ENCODE results near the gene TMEM187.

Gene TMEM187

DNA sequence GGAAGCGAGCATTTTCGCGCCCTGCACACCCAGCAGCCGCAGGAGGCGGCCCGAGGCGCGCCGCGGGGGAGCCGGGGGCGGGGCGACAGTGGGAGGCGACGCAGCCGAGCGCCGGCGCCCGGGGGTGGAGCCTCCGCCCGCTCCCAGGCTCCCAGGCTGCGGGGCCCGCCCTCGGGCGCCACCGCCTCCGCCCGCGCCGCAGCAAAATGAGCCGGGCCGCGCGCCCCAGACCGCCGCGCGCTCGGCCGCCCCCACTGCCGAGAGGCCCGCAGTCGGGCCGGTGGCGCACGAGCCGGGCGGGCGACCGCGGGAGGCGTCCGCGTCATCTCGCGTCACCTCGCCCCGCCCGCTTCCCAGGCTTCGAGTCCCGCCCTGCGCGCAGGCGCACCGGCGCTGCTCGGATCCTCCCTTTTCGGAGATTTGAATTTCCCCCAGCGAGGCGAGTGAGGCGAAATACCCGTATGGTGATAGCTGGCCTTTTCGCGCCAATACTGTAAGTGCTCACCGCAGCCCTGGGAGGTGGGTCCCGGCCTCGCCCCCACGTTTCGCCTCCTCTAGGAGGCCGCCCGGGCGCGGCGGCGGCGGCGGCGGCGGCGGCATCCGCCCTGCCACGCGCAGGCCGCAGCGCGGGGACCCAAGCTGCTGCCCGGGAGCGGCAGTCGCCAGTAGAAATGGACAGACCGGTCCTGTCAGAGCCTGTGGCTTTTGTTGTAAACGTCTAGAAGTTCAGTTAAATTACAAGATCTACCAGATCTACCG is at the start of gene TMEM187:
TSS of gene TMEM187 (plus strand) at position 387 of the 759 bp plus-strand sequence. CDS start 9,309 bp downstream, outside the sequence.
- peaks cover 29 to 36% of the 10 kb centered on the region in 2 donors for H3K4me1 Mint-ChIP-seq
- peak within 1 kb of the TSS; percentile 98 to 100 for H3K4me3 Mint-ChIP-seq
- H3K9me3 Mint-ChIP-seq: no peaks in the 10 kb centered on the region
- DNase-seq: peak; percentile 88
- peaks cover 21 to 37% of the 10 kb centered on the region in 2 donors for H3K36me3 Mint-ChIP-seq
- ATAC-seq (replicated peaks): peak; percentile 53 to 58
- no peaks in the 10 kb centered on the region for H3K27me3 Mint-ChIP-seq
- peak within 1 kb of the TSS; percentile 100 for H3K27ac Mint-ChIP-seq

- no peaks in the 10 kb centered on the region for H3K9me3 Mint-ChIP-seq
- peak overlapping the region; percentile 86 for H3K27ac Mint-ChIP-seq
- no peak for DNase-seq
- H3K4me1 Mint-ChIP-seq: peaks cover 35 to 61% of the 10 kb centered on the region in 2 donors
- no peaks in the 10 kb centered on the region for H3K27me3 Mint-ChIP-seq
- peak overlapping the region; percentile 64 to 94 for H3K4me3 Mint-ChIP-seq
- peaks cover 14 to 36% of the 10 kb centered on the region in 2 donors for H3K36me3 Mint-ChIP-seq
- no peak for ATAC-seq (replicated peaks)
Measured at GRCh38 chrX:153922932-153923857, 49.4 kb upstream of the TMEM187 start.

DNA sequence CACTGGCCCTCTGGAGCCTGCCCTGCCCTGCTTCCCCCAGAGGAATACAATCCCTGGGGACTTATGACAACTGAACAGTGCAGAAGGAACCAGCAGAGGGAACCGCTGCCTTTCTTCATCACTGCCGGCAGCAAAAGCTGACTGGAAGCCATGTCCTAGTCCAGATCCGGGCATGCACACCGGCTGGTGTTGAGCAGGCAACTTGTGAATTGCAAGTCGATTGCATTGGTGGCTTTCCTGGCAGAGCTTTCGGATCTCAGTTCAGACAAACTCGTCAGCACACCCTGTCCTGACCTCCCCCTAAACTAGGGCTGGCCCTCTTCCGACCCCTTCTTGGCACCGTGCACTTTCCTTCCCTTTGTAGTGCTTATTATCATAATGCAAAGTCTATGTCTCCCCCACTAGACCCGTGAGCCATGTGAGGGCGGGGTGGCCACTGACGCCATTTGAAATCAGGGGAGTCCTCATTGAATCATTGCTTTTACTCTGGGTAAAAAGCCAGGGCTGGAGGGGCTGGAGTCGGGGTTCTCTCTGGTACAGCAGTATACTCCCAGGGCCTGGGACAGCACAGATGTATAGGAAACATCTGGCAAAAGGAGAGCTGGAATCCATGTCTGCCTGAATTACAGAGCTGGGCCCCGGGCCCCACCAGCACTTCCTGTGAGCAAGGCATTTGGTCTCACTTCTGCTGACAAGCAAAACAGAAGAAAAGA is 48.2 kb upstream of the TMEM187 start:
- DNase-seq (peak; percentile 48), ATAC-seq (replicated peaks) (no peak)
- H3K36me3 Mint-ChIP-seq: peaks cover 11 to 42% of the 10 kb centered on the region in 2 donors
- peak overlapping the region; percentile 85 for H3K27ac Mint-ChIP-seq
- peak overlapping the region; percentile 94 to 95 for H3K4me3 Mint-ChIP-seq
- H3K27me3 Mint-ChIP-seq: no peaks in the 10 kb centered on the region
- H3K9me3 Mint-ChIP-seq: no peaks in the 10 kb centered on the region
- H3K4me1 Mint-ChIP-seq: peaks cover 41 to 71% of the 10 kb centered on the region in 2 donors

- Mint-ChIP-seq H3K27me3 (no peaks in the 10 kb centered on the region), H3K4me3 (peak overlapping the region; percentile 94 to 95), H3K9me3 (no peaks in the 10 kb centered on the region), H3K4me1 (peaks cover 40 to 71% of the 10 kb centered on the region in 2 donors), H3K27ac (peak overlapping the region; percentile 98), H3K36me3 (peaks cover 12 to 42% of the 10 kb centered on the region in 2 donors)
- ATAC-seq (replicated peaks) (peak in 1 of 2 donors; percentile 0), DNase-seq (no peak)
Measured at GRCh38 chrX:153925387-153925738, 47.2 kb upstream of the TMEM187 start.

DNA sequence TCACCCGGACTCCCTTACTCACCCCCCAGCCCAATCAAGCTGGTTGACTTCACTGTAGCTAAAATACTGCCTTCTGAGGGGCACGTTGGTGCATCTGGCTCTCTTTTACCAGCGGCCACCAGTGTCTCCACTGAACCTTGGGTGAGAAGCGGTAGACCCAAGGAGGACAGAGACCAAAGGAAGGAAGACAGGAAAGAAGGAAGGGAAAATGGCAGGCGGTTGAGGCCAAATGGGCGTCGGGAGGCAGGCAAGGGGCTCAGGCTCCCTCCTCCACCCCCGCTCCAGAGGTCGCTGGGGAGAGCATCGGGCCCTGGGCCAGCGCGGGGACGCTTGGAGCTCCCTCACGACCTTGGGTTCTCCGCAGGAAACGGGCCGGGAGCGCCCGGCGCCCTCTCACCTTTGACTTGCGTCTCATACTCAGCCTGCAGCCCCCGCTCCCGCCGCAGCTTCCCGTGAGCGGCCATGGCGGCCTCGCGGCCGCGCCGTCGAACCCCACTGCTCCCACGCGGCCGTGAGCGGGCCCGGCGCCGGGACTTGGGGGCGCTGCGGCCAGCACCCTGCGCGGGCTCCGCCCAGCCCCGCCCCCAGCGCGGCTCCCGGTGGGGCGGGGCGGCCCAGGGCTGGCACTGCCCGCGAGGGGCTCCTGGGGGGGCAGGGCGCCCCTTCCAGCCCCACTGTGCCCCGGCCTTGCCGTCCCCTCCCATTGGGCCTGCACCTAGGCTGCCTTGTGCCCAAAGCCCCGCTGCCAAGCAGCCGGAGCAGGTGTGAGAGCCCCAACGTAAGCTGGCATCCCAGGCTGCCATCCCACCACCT is 46.6 kb upstream of the TMEM187 start, which contains the start of gene ARHGAP4:
TSS of gene ARHGAP4 (minus strand) at position 526 of the 813 bp plus-strand sequence. CDS start at position 464, 62 bp downstream.
- Mint-ChIP-seq H3K36me3 (peaks cover 14 to 46% of the 10 kb centered on the region in 2 donors), H3K4me3 (peak within 1 kb of the TSS; percentile 94 to 95), H3K9me3 (no peaks in the 10 kb centered on the region), H3K27me3 (no peaks in the 10 kb centered on the region), H3K4me1 (peaks cover 44 to 70% of the 10 kb centered on the region in 2 donors), H3K27ac (peak within 1 kb of the TSS; percentile 100)
- ATAC-seq (replicated peaks) (peak; percentile 10 to 32), DNase-seq (peak; percentile 61)

- Mint-ChIP-seq H3K4me1 (peaks cover 47 to 70% of the 10 kb centered on the region in 2 donors), H3K27me3 (no peaks in the 10 kb centered on the region), H3K4me3 (peak overlapping the region; percentile 94), H3K9me3 (no peaks in the 10 kb centered on the region), H3K27ac (peak overlapping the region; percentile 100), H3K36me3 (peaks cover 17 to 50% of the 10 kb centered on the region in 2 donors)
- no peak for DNase-seq
- ATAC-seq (replicated peaks): peak; percentile 10 to 11
Measured at GRCh38 chrX:153926552-153926857, 46.0 kb upstream of the TMEM187 start.

DNA sequence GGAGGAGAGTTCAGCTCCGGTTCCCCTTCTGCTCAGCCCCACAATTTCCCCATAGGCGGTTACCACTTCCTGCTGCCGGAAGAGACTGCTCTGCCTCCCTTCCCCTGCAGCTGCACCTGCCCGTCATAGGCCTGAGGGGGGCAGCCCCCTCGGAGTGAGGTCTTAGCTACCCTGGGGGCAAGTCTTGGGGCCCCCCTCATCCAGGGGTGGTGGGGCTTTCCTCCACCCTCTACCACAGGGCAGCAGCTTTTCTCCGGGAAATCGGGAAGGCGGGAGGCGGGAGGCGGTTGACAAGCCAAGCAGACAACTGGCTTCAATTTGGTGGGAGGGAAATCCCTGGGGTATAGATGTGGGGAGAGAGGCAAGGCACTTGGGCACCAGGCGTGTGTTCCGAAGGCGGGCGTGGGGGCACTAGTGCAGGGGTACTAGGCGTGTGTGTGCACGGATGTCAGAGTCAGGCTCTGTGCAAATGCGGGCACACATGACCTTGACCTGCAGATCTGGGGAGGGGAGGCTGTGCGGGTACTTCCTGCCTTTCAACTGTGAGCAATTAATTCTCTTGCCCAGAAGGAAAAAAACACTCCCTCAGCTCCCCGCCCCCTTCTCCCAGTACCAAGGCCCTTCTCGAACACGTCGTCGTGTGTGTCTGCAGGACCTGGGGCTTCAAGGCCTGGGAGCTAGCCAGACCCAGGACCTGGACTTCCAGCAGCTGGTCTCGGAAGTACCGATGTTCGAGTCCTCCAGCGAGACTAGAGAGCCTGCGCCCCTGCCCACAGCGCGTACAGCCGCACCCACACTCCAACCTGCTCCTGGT is 45.5 kb upstream of the TMEM187 start:
- Mint-ChIP-seq H3K4me1 (peaks cover 48 to 70% of the 10 kb centered on the region in 2 donors), H3K27me3 (no peaks in the 10 kb centered on the region), H3K36me3 (peaks cover 19 to 53% of the 10 kb centered on the region in 2 donors), H3K27ac (peak overlapping the region; percentile 100), H3K4me3 (peak overlapping the region; percentile 94), H3K9me3 (no peaks in the 10 kb centered on the region)
- peak; percentile 85 for DNase-seq
- ATAC-seq (replicated peaks): peak; percentile 56 to 58

DNA sequence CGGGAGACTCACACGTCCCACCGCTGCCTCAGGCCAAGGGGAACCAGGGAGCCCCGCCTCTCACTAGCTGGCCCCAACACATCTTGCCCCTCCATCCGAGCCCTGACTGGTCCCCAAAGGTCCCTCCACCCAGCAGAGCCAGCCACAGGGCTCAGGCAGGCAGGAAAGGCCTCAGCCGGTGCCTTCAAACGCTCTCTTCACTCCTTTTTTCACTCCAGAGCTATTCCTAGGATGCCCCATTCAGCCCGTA is 45.0 kb upstream of the TMEM187 start:
- Mint-ChIP-seq H3K4me3 (peak overlapping the region; percentile 94), H3K36me3 (peaks cover 19 to 50% of the 10 kb centered on the region in 2 donors), H3K27me3 (no peaks in the 10 kb centered on the region), H3K27ac (peak overlapping the region; percentile 100), H3K9me3 (no peaks in the 10 kb centered on the region), H3K4me1 (peaks cover 45 to 65% of the 10 kb centered on the region in 2 donors)
- no peak for DNase-seq
- peak; percentile 1 for ATAC-seq (replicated peaks)

- DNase-seq (peak; percentile 95), ATAC-seq (replicated peaks) (peak; percentile 67 to 70)
- no peaks in the 10 kb centered on the region for H3K9me3 Mint-ChIP-seq
- peaks cover 43 to 60% of the 10 kb centered on the region in 2 donors for H3K4me1 Mint-ChIP-seq
- peak overlapping the region; percentile 100 for H3K27ac Mint-ChIP-seq
- H3K27me3 Mint-ChIP-seq: no peaks in the 10 kb centered on the region
- H3K36me3 Mint-ChIP-seq: peaks cover 16 to 47% of the 10 kb centered on the region in 2 donors
- H3K4me3 Mint-ChIP-seq: peak overlapping the region; percentile 94
Measured at GRCh38 chrX:153927922-153928760, 44.4 kb upstream of the TMEM187 start.

- peaks cover 40 to 55% of the 10 kb centered on the region in 2 donors for H3K4me1 Mint-ChIP-seq
- DNase-seq: no peak
- H3K36me3 Mint-ChIP-seq: peaks cover 14 to 44% of the 10 kb centered on the region in 2 donors
- H3K27ac Mint-ChIP-seq: peak overlapping the region; percentile 70
- ATAC-seq (replicated peaks): no peak
- H3K27me3 Mint-ChIP-seq: no peaks in the 10 kb centered on the region
- H3K4me3 Mint-ChIP-seq: peak overlapping the region; percentile 89 to 94
- H3K9me3 Mint-ChIP-seq: no peaks in the 10 kb centered on the region
Measured at GRCh38 chrX:153928846-153929245, 43.7 kb upstream of the TMEM187 start.

DNA sequence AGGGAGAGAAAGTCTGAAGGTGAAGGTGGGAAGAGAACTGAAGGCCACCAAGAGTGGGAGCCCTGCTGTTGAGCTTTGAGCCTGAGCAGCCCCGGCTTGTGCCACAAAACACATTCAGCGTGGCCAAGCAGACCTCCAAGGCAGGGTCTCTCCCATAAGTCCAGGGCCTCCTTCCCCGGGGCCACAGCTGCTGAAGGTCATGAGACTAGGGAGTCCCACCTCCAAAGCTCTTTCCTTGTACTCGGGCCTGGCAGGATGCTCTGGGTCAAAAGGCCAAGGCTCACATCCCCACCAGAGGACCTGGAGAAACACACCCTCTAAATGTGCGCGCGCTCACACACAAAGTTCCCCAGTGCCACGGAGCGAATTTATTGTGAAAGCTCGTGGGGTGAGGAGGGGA is 43.0 kb upstream of the TMEM187 start:
- Mint-ChIP-seq H3K36me3 (peaks cover 11 to 46% of the 10 kb centered on the region in 2 donors), H3K4me3 (peak overlapping the region; percentile 89 to 94), H3K27me3 (no peaks in the 10 kb centered on the region), H3K4me1 (peaks cover 39 to 52% of the 10 kb centered on the region in 2 donors), H3K27ac (peak overlapping the region; percentile 14), H3K9me3 (no peaks in the 10 kb centered on the region)
- DNase-seq (no peak), ATAC-seq (replicated peaks) (no peak)
